Activated CD4-positive, alpha-beta T cell treated with anti-CD3 and anti-CD28 coated beads, Interleukin-2, amount 50 U/mL, for 48 hours (primary cell): ENCODE results near the gene CSDE1.
"Not testable (repeated sequence)": the region's sequence is repeated elsewhere in the genome, so short reads cannot be mapped to it uniquely, and the experiment has no call there.

Experiments
- DNase-seq, 2 experiments: peaks; one replicate each; pipeline ENCODE4 v3.0.0-alpha.2; 2020

CSDE1 gene

GRCh38 chr1:114757455-114758255, at the start of gene CSDE1:
Gene CSDE1, minus strand, starts transcription at chr1:114757984. Its CDS starts 18,094 bp downstream, at chr1:114739890.
- DNase-seq = peak; percentile 95 to 97

- DNase-seq = not testable (repeated sequence)
These were observed 46.7 kb upstream of the CSDE1 start for GRCh38 chr1:114804449-114804848.

GRCh38 chr1:114803001-114803400, 45.2 kb upstream of the CSDE1 start:
- no peak for DNase-seq

GRCh38 chr1:114794038-114794437, 36.3 kb upstream of the CSDE1 start:
- DNase-seq = no peak

- not testable (repeated sequence) for DNase-seq
These were observed 32.8 kb upstream of the CSDE1 start for GRCh38 chr1:114790581-114790980.

GRCh38 chr1:114786440-114786839, 28.7 kb upstream of the CSDE1 start:
- DNase-seq = not testable (repeated sequence)

- DNase-seq = no peak
These were observed 24.7 kb upstream of the CSDE1 start for GRCh38 chr1:114782476-114782875.

- peak; percentile 90 to 95 for DNase-seq
These were observed 22.8 kb upstream of the CSDE1 start, which contains the start of gene SIKE1 for GRCh38 chr1:114780344-114781226. Gene SIKE1, minus strand, starts transcription at chr1:114780685. Its CDS starts 78 bp downstream, at chr1:114780607.

GRCh38 chr1:114779722-114780121, 21.9 kb upstream of the CSDE1 start:
- DNase-seq = no peak

GRCh38 chr1:114776726-114777125, 18.9 kb upstream of the CSDE1 start:
- not testable (repeated sequence) for DNase-seq

GRCh38 chr1:114771992-114772391, 14.2 kb upstream of the CSDE1 start:
- DNase-seq = no peak

- DNase-seq = no peak
These were observed 13.2 kb upstream of the CSDE1 start for GRCh38 chr1:114770989-114771388.

- no peak for DNase-seq
These were observed 6.9 kb upstream of the CSDE1 start for GRCh38 chr1:114764689-114765088.

- DNase-seq = no peak
These were observed 560 bp upstream of the CSDE1 start for GRCh38 chr1:114758256-114758832.

- peak in 1 of 2 experiments; percentile 20 for DNase-seq
These were observed 782 bp downstream of the CSDE1 start for GRCh38 chr1:114756949-114757454.

- DNase-seq = no peak
These were observed 1.5 kb downstream of the CSDE1 start for GRCh38 chr1:114756009-114756892.

- no peak for DNase-seq
These were observed 2.5 kb downstream of the CSDE1 start for GRCh38 chr1:114755006-114755931.

- peak; percentile 26 to 42 for DNase-seq
These were observed 4.1 kb downstream of the CSDE1 start for GRCh38 chr1:114753702-114754101.

- no peak for DNase-seq
These were observed 4.6 kb downstream of the CSDE1 start for GRCh38 chr1:114753143-114753542.

- no peak for DNase-seq
These were observed 7.0 kb downstream of the CSDE1 start for GRCh38 chr1:114750780-114751179.

- DNase-seq = no peak
These were observed 7.9 kb downstream of the CSDE1 start for GRCh38 chr1:114749835-114750234.
